ENCODE data around the gene TOP2A.
"Not testable (repeated sequence)": the region's sequence is repeated elsewhere in the genome, so short reads cannot be mapped to it uniquely, and the experiment has no call there.

Gene TOP2A

GRCh38 chr17:40407460-40407859 is 10.2 kb downstream of the TOP2A start:
- H3K4me3 ChIP-seq (replicated peaks in 1 of 2; ENCODE audit: low read depth in 2 of 2, low read length in 2 of 2), result no peak overlapping the region
- TF ChIP-seq, protein P1, sequence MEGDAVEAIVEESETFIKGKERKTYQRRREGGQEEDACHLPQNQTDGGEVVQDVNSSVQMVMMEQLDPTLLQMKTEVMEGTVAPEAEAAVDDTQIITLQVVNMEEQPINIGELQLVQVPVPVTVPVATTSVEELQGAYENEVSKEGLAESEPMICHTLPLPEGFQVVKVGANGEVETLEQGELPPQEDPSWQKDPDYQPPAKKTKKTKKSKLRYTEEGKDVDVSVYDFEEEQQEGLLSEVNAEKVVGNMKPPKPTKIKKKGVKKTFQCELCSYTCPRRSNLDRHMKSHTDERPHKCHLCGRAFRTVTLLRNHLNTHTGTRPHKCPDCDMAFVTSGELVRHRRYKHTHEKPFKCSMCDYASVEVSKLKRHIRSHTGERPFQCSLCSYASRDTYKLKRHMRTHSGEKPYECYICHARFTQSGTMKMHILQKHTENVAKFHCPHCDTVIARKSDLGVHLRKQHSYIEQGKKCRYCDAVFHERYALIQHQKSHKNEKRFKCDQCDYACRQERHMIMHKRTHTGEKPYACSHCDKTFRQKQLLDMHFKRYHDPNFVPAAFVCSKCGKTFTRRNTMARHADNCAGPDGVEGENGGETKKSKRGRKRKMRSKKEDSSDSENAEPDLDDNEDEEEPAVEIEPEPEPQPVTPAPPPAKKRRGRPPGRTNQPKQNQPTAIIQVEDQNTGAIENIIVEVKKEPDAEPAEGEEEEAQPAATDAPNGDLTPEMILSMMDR (IDR thresholded peaks at IDR 0.05; ENCODE audit: low read depth, low read length), result no peak
- DNase-seq (ENCODE audit: low read depth in 2 of 2), result no peak

- H3K4me3 ChIP-seq (replicated peaks in 1 of 2; ENCODE audit: low read depth in 2 of 2, low read length in 2 of 2), result no peak overlapping the region
- peak in 1 of 2 donors; percentile 13 for DNase-seq (ENCODE audit: low read depth in 2 of 2)
- TF ChIP-seq, protein P1 (IDR thresholded peaks at IDR 0.05; ENCODE audit: low read depth, low read length), result no peak
Observed at GRCh38 chr17:40404003-40404402, 13.7 kb downstream of the TOP2A start.

DNA sequence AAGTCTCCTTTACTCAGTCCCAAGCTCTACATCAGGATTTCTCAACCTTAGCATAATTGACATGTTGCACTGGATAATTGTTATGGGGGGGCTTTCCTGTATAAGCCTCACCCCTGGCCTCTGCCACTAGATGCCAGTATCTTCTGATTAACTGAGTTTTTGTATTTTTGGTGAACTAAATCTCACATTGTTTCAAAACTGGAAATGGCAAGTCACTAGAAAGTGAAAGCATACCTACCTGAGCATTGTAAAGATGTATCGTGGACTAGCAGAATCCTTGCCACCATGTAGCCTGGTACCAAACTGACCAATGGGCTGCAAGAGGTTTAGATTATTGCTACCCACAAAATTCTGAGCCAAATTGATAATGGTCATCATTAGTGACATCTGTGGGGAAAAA is 15.0 kb downstream of the TOP2A start:
- TF ChIP-seq, protein P1 (IDR thresholded peaks at IDR 0.05; ENCODE audit: low read depth, low read length), result no peak
- no peak overlapping the region for H3K4me3 ChIP-seq (replicated peaks in 1 of 2; ENCODE audit: low read depth in 2 of 2, low read length in 2 of 2)
- no peak for DNase-seq (ENCODE audit: low read depth in 2 of 2)

- TF ChIP-seq, protein P1 (IDR thresholded peaks at IDR 0.05; ENCODE audit: low read depth, low read length), result peak; percentile 44
- H3K4me3 ChIP-seq (replicated peaks in 1 of 2; ENCODE audit: low read depth in 2 of 2, low read length in 2 of 2), result no peak overlapping the region
- peak; percentile 79 to 81 for DNase-seq (ENCODE audit: low read depth in 2 of 2)
Observed at GRCh38 chr17:40399185-40399584, 18.5 kb downstream of the TOP2A start.

DNA sequence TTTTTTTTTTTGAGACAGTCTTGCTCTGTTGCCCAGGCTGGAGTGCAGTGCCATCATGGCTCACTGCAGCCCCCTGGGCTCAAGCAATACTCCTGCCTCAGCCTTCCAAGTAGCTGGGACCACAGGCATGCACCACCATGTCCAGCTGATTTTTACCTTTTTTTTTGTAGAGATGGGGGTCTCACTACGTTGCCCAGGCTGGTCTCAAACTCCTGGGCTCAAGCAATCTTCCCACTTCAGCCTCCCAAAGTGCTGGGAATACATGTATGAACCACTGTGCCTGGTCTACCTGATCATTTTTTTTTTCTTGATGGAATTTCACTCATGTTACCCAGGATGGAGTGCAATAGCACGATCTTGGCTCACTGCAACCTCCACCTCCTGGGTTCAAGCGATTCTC is 31.1 kb downstream of the TOP2A start:
- not testable (repeated sequence) for H3K4me3 ChIP-seq (replicated peaks in 1 of 2; ENCODE audit: low read depth in 2 of 2, low read length in 2 of 2); DNase-seq (ENCODE audit: low read depth in 2 of 2)

GRCh38 chr17:40382251-40382650 is 35.4 kb downstream of the TOP2A start:
- DNase-seq (ENCODE audit: low read depth in 2 of 2), result peak in 1 of 2 donors; percentile 28

GRCh38 chr17:40378966-40379365 is 38.7 kb downstream of the TOP2A start:
- DNase-seq (ENCODE audit: low read depth in 2 of 2), result no peak
- TF ChIP-seq, protein P1 (IDR thresholded peaks at IDR 0.05; ENCODE audit: low read depth, low read length), result no peak
- no peak overlapping the region for H3K4me3 ChIP-seq (replicated peaks in 1 of 2; ENCODE audit: low read depth in 2 of 2, low read length in 2 of 2)

More at GRCh38 chr17:40382251-40382650, 35.4 kb downstream of the TOP2A start:
- H3K4me3 ChIP-seq (replicated peaks in 1 of 2; ENCODE audit: low read depth in 2 of 2, low read length in 2 of 2), result no peak overlapping the region
- TF ChIP-seq, protein P1 (IDR thresholded peaks at IDR 0.05; ENCODE audit: low read depth, low read length), result no peak
